Activated CD8-positive, alpha-beta memory T cell treated with anti-CD3 and anti-CD28 coated beads, Interleukin-2, amount 50 U/mL, for 4 hours (primary cell): Measurements from ENCODE around the gene TSPAN12.

Source experiments
- DNase-seq: peaks from one replicate; pipeline ENCODE4 v3.0.0-alpha.2; 2020

TSPAN12 gene

GRCh38 chr7:120741371-120742042, 116.4 kb downstream of the TSPAN12 start:
- DNase-seq: no peak

GRCh38 chr7:120740348-120740747, 117.6 kb downstream of the TSPAN12 start:
- no peak for DNase-seq

GRCh38 chr7:120738816-120739215, 119.1 kb downstream of the TSPAN12 start:
- no peak for DNase-seq
